SKM-1 (cell line): ENCODE results near the gene PTPRM.
"Not testable (repeated sequence)": the region's sequence is repeated elsewhere in the genome, so short reads cannot be mapped to it uniquely, and the experiment has no call there.

Experiments
- DNase-seq: peaks from one replicate; lab custom pipeline; 2025; ENCODE audit not compliant: unreplicated experiment; lab: John Stamatoyannopoulos, UW

Gene PTPRM

DNA sequence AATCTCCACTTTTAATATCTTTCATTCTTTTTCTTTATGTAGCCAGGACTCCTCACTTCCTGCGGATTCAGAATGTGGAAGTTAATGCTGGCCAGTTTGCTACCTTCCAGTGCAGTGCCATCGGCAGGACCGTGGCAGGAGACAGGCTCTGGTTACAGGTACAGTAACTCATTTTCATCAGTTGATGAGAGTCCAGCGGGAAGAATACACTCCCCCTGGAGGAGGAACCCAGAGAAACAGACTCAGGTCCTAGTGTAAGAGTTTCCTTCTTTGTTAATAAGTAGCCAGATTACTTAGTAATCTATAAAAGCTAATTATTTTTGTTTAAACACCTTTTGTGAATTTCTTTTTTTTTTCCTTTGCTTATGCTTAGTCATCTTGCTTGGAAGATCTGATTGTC lies 359.4 kb downstream of the PTPRM start:
- no peak for DNase-seq

DNA sequence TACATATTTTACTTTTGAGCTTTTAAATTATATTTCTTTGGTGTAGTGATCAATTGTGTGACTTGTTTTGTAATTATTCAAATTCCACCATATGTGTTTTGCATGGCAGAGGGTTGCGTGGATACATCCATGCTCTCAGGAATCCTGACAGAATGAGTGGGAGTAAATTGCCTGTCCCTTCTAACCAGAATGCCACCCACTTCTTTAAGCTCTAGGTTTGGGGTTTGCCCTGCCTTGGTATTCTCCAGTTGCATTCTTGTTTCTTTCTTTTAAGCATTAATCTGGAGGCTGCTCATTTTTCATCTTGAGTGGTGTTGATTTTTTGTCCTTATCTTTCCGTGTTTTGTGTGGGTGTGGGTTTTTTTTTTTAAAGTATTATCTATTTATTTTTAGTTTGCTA lies 360.0 kb downstream of the PTPRM start:
- DNase-seq = no peak

DNA sequence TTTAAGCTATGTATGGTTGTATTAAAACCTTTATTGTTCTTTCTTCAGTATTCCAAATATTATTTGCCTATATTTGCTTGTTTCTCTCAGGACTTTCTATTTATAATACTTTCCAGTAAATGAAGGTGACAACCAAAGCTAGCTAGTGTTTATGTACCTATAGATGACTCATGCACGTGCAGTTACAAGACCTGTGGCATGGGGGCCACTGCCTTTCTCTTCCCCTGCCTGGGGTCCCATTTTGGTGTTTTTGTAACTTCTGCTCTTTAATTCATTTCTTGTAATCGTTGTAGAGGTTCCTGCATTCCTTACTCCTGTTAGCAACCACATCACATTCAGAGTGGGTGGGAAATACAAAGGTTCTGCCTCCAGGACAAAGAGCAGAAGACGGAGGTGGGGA lies 364.6 kb downstream of the PTPRM start:
- DNase-seq = no peak

DNA sequence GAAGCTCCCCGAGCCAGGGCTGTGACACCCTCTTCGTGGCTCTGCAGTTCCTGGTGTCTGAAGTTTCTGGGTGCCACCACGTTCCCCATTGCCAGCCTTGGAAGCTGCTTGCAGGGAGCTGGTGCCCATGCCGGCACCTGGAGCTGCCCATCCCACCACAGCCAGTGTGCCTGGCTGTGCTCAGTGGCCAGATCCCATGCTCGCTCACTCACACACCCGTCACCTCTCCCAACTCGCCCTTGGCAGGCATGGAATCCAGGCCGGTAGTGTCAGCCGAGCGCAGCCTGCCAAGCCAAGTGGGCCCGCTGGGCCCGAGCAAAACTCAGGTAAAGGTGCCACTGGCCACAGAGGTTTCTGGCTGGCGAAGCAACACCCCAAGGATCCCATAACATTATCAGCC lies 370.2 kb downstream of the PTPRM start:
- no peak for DNase-seq

DNA sequence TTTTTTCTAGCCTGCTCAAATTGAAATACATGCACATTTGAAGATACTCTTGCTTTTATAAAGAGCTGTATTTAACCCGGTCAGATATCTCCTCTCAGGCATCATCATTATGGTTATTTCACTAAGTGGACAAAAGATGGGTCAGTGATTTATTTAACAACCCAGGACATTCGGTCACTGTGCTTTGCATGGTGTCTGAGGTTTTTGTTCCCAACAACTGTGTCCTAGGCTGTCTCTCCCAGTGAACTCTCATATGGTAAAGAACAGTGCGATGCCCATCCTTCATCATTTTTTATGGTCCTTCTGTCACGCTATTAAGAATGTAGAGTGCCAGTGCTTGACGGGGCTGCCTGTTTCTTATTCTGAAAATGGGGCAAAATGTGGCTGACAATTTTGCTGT lies 372.4 kb downstream of the PTPRM start:
- DNase-seq = no peak

DNA sequence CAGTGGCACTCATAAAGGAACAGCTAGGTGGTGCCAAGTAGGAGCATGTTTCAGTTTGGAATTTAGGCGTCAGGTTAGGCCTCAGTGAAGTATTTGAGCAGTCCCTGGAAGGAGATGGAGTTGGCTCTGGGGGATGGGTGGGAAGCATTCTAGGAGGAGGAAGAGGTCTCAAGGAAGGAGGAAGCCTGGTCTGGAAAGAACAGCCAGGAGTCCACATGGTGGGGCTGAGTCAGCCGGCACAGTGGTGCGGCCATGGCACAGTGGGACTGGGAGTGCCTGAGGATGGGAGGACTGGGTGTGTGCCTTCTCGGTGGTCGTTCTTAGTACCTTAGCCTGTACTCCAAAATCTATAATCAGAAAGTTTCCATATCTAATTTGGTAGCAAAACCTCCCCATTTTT lies 373.3 kb downstream of the PTPRM start:
- no peak for DNase-seq

DNA sequence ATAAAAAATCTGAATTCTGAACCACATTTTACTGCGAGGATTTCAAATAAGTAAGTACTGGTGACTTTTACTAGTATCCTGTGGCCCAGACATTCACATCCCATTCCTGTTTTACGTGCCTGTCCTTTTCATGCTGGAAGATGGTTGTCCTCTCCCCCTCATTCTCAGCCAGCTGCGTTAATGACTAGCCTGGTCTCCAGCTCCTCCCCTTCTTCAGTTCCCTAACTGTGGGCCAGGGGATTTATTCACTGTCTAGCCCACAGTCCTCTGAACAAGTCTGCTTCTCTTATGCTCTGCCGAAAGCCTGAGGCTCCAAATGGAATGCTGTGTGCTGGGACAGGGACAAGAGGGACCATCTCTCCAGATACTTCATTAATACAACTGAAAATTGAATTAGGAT lies 373.9 kb downstream of the PTPRM start:
- DNase-seq = no peak

DNA sequence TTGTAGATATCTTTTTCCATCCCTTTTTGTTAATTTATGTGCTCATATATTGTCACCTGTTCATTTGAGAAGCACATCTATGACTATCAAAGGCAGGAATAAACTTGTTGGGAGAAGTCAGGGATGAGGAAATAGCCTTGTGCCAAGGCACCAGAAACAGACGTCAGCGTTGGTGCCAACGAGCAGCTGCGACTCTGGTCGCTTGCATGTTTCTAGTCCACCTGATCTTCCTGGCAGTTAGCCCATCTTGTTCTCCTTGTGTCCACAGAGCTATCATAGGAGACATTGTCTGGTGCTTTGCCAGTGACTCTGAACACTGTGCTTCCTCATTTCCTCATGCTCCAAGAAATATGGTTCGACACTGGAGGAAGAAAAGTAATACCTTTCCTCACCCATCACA lies 374.4 kb downstream of the PTPRM start:
- no peak for DNase-seq

DNA sequence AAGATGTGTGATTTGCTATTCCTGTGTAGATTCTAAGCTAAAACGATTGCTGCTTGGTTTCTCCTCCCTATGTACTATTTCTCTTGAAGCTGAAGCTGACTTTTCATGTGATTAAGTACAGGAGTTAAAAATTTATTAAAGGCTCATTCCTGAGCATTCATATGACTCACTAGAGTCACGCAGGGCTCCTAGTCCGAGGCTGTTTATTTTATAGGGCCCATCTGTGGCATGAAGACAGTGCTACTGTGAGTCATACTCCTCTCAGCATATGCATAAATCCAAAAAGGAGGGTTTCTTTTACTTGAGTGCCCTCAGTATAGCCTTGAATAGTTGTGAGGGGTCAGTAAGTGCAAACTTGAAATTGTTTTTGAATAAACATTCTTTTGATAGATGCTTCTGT lies 378.8 kb downstream of the PTPRM start:
- no peak for DNase-seq

DNA sequence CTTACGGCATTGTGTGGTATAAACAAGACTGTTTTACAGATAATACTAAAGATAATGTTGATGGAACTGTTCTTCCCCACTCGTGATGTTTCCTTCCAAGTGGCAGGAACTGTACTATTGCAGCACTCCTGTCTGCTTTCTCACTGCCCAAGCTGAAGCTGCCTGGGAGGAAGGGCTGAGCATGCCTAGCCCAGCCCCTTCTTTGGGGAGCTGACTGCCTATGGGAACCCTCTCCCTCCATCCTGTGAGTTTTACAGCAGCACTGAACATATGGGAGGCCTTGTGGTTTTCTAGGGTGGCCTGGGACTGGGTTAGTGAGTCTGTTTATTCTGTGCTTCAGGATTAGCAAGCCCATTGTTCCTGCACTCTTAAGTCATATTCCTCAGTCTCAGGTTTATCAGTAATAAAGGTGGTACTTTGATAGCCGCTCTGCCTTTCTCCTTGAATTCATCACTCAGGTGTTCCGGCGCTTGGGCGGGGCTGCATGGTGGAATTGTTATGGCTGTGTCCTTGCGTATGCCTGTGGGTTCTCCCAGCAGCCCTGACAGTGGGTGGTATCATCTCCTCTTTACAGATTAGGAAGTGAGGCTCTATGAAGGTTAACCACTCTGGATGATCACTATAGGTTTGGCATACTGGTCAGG lies 379.7 kb downstream of the PTPRM start:
- no peak for DNase-seq

DNA sequence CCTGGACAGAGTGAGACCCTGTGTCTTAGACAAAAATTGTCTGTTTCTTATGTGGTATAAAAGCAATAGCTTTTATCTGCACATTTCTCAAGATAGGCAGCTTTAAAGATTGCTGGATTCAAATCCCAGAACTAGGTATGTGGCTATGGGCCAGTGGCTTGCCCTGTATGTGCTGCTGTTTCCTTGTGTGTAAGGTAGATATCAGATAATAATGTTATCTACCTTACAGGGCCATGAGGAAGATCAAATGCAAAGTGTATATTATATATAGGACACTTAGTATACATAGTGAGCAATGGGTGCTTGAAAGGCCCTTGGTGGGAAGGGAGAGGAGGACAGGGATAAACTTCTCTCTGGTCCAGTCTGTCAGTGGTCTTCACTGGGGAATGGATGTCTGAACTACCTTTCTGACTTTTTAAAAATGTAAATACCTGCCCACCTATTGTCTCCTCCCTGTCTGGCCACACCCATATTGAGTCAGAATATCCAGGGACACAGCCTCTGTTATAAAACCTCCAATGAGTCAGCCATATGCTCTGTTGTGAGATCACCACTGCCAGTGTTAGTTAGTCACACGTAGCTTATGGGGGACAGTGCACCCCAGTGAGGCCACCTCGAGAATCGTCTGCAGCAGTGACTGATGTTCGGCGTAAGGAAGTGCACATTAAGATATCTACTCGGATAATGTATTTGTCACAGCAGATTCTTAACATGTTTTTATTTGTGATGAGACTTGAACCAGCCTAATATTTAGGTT lies 383.4 kb downstream of the PTPRM start:
- DNase-seq = no peak

DNA sequence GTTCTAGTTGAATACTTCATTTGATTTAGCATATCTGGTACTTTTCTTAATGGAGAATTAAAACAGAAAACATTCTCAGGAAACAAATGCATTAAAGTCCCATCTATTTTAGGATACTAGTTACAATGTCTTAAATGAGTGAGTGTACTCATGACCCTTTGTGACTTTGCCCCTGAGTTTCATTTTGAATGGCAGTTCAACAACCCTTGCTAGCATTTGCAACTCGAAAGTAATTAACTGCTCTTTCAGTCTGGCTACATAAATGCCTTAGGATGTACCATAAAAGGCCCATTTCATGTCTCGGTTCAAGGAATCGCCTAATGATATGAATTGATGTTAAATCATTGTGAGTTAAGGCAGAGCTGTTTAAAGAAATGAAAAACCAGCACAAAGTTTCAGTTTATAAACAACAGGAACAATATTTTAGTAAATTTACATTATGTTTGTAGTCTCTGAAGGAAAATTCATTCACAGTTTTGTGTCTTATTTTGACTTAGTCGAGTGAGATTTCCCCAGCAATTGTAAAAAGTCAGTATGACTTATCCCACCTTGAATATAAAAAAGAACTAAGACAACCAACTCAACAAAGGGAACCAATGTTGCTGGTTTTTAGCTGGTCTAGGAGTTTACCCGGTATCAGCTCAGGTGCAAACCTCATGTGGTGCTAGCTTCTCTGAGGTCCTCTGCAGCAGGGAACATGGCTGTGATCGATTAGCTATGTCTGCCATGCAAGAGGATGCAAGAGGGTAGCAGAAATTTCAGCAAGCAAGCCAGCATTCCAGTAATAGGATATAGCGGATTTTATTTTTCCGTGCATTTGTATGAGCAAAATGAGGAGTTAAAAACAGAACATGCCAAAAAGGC lies 386.2 kb downstream of the PTPRM start:
- no peak for DNase-seq

DNA sequence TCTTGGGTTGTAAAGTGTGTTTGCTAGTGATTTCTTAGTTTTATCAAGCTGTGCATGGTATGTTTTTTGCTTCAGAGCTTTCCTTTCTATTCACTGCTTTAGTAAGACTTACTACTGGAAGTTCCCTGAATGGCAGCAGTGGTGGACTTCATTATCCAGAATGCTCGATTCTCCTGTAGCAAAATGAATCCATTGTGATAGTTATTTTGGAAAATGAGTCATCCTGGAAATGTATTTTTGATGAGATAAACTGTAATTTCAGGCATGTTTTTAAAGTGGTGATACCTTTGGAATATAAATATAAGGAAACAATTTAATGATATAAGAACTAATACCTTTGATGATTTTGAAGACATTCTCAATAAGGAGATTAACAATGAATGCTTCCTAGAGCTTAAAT lies 387.1 kb downstream of the PTPRM start:
- no peak for DNase-seq

DNA sequence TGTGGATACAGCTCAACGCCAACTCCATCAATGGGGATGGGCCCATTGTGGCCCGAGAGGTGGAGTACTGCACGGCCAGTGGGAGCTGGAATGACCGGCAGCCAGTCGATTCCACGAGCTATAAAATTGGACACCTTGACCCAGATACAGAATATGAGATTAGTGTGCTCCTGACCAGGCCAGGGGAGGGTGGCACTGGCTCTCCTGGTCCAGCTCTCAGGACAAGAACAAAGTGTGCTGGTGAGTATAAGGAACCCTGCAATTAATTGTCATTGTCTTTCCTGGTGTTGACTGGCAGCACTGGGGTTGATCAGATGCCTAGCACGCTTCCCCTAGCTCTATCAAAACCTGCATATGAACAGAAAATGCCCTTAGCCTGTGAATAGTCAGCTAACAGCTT lies 388.1 kb downstream of the PTPRM start:
- no peak for DNase-seq

DNA sequence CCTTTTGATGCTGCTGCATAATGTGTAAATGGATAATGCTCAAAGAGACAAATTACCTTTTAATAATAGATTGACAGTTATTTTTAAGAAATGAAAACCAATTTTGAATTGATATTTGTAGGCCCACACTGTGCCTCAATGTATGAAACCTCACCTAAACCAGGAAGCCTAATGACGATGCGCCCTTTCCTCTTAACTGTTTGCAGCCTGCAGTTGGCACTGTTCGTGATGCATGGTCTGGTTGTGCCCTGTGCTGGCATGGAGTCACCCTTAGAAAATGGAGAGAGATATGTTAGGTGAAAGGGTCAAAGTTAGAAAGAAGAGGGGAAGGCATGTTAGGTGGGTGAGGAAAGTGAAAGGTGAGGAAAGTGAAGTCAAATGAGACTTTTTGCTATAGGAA lies 390.2 kb downstream of the PTPRM start:
- no peak for DNase-seq

DNA sequence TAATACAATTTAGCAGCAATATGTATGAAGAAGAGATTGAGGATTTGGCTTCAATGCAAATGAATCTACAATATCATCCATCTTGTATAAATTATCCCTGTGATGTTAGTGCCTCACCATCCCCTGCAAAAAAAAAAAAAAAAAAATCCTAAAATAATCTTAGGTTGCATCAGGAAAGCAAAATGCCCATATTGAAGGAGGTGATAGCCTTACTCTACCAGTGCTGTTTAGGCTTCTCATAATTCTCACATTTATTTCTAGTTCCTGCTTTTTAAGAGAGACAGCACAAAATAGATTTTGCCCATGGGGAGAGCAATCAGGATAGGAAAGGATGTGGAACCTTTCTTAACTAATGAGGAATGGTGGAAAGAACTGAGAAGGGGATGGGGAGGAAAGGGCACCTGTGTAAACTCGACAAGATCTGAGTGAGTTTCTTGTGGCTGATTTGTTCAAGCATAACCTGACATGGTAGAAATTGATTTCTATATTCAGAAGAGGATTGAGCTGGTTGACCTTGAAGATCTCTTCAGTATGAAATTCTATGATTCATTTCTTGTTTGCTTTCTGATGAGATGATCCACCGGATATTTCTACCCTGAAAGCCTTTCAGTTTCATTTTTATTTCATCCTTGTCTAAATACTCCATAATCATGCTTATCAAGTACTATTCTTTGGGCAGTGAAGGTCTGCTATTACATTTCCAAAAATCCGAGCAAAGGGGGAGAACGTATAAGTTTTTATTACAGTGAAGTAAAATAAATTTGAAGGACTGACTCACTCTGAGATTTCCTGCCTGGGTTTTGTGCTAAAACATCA lies 391.2 kb downstream of the PTPRM start:
- DNase-seq = no peak

DNA sequence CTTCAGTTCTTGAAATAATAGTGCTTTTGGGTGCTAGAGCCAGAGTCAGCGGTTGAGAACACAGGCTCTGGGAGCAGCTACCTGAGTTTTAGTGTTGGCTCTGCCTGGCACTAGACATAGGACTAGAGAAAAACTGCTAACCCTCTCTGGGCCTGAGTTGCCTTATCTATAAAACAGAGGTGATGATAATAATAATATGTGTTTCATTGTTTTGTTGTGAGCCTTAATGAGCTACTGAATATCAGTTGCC lies 391.7 kb downstream of the PTPRM start:
- no peak for DNase-seq

DNA sequence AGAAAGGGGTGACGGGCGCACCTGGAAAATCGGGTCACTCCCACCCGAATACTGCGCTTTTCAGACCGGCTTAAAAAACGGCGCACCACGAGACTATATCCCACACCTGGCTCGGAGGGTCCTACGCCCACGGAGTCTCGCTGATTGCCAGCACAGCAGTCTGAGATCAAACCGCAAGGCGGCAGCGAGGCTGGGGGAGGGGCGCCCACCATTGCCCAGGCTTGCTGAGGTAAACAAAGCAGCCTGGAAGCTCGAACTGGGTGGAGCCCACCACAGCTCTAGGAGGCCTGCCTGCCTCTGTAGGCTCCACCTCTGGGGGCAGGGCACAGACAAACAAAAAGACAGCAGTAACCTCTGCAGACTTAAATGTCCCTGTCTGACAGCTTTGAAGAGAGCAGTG lies 399.6 kb downstream of the PTPRM start:
- not testable (repeated sequence) for DNase-seq

DNA sequence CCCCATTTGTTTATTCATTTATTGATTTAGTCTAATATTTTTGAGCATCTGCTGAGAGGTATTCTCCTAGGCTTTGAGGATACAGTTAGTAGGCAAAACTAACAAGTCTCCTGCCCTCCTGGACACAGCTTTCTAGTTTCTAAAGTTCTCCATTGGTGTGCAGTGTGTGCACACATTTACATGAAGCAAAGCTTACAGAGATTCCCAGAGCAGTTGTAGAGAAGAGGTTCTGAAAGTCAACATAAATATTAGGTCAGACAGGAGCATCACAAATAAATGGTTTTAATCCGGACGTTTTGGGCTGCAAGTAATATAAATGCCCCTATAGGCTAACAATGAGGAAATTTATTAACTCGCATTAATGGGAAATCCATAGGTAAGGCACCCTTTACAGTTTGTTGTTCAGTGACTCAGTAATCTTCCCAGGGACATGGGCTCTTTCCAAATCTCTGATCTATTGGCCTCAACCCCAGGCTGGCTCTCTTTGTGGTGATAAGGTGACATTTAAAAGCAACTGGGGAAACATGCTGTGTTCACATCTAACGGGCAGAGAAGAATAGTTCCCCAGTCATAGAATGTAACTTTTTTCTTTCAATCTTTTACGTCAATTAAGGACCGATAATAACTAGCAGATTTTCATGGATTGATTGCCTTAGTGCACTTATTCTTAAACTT lies 407.2 kb downstream of the PTPRM start:
- DNase-seq = no peak

DNA sequence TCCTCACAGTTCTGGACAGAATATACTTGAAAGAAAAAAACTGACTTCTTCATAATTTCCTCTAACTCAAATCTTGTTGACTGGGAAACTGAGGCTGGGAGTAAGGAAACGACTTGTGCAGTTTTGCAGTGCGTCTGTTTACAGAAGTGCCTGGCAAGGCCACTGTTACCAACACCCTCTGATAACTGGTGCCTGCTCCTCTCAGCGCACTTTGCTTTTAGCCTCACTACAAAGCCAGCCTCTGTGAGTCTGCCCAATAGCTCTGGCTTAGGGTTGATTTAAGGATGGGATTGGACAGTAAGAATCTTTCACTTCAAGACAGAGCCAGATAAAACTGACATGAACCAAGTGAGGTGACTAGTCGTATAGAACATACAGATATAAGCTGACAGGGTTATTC lies 410.8 kb downstream of the PTPRM start:
- DNase-seq = no peak

DNA sequence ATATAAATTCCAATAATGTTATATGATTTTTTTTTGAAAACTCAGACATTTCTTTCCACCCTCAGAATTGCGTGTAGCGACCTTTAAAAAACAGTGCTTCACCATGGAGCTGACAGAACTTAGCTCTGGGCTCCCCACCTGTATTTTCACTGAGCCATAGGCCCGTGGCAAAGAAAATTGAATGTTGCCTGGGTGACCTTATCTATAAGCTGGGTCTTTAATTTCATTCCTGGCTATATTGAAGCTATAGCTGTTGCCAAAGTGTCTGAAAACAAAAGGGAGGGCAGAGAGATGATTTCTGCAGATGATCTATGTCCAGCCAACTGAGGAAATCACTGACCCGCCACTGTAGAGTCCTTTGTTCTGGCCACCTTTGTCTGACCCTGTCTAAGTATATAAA lies 411.7 kb downstream of the PTPRM start:
- DNase-seq = no peak
